Hematopoietic multipotent progenitor cell (in vitro differentiated cells): ENCODE measurements around the gene IL26. TPM values are rescaled to one million over a fixed set of nuclear protein-coding genes. Genes with fewer than 3 reads are reported as not detected.

Experiments used
- DNase-seq, 3 donors: peaks; one replicate each; pipeline ENCODE4 v3.0.0-alpha.2; 2011 to 2015; ENCODE audit warnings: low read depth in 2 of 3, low spot score in 2 of 3
- total RNA-seq: library from RNA; depleted of rRNA; stranded (reverse); fragments of >200 nt; gene quantifications from one replicate; pipeline ENCODE4 v1.2.3, GENCODE V29; 2012

IL26 gene
- total RNA-seq, 1 donor, result not detected

DNA sequence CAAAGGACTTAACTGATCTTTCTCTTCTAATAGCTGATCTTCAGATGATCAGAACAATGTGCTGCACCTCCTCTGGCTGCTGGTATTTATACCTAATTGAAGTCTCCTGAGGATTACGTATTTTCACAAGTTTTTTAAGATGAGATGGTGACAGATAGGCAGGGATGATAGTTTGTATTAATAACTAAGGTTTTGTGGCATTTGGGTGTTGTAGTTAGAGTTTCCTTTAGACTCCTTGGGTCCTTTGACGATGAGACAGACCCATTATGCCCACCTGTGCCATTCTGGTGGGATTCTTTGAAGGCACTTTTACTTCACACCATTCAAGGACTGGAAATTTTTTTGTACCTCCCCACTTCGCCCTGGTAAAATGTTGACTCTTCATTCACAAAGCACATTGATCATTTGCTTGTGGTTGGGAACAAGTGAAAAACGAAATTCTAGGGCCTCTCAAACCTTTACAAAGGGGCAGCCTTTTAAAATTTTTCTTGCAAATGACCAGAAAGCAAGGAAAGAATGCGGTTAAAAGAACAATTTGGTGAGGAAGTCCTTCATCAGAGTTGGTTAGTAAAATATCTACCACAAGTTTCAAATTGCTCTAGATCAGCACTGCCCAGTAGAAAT lies 65.8 kb downstream of the IL26 start, which contains the start of gene IFNG:
TSS of gene IFNG (minus strand) at position 60 of the 624 bp plus-strand sequence. CDS start 125 bp downstream, outside the sequence.
- no peak for DNase-seq

DNA sequence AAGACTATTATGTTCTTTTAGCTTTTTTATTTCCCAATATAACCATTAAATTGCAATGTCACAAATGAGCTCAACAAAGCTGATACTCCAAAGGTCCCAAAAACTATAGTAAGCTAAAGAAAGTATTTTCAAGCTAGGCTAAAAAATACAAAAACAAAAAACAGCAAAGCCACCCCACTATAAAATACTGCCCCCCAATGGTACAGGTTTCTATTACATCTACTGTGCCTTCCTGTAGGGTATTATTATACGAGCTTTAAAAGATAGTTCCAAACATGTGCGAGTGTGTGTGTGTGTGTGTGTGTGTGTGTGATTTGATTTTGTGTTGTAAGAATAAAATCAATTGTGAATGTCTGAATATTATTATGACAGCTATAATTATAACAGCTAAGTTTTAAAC lies 67.2 kb downstream of the IL26 start:
- peak in 2 of 3 donors; percentile 14 to 66 for DNase-seq

DNA sequence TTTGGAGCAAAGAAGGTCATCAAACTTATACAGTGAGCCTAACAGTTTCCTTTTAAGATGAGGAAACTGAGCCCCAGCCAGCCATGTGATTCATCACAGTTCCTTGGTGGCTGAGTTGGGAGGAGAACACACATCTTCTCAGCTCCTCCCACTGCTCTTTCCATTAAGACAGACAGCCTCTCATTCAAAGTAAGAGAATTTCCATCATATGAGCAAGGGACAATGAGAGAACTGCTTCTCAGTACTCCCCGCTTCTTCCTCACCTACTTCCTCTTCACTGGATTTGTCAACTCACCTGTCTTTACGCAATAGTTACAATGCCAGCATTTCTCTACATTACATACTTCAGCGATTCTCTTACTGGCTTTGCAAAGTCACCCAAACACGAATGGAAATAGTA lies 68.2 kb downstream of the IL26 start:
- no peak for DNase-seq

DNA sequence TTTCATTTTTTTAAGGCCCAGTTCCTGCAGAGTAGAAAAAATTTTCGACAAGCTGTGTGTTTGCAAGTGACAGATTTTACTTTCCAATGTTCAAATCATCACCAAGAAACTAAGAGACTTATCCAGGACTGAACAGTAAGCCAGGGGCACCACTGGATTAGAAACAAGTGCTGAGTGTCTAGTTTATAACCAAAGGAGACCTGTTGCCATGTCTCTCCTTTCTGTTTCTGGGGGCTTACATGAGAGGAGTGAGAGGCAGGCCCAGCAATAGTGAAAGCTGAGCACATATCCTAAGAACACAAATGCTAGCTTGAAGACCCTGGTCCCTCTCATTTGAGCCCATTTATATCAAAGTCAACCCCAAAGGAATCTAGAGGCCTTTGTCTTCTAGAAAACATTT lies 69.0 kb downstream of the IL26 start:
- DNase-seq, result no peak

DNA sequence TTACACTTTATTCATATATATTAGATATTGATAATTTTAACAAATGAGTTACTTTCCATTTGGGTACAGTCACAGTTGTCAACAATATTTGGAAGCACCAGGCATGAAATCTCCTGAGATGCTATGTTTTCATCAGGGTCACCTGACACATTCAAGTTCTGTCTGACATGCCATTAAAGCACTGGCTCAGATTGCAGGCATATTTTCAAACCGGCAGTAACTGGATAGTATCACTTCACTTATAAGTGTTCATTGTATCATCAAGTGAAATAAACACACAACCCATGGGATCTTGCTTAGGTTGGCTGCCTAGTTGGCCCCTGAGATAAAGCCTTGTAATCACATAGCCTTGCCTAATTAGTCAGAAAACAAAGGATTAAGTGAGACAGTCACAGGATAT lies 70.8 kb downstream of the IL26 start:
- DNase-seq, result no peak

Other genes starting within 250 kb of the IL26 start
- gene IFNG-AS1, start 236.4 kb downstream of the IL26 start, total RNA-seq, result 0.27 TPM
- gene IFNG, start 66.1 kb downstream of the IL26 start, total RNA-seq, result not detected
- gene IL22, start 27.8 kb upstream of the IL26 start, total RNA-seq, result not detected
- 10.0 TPM for gene MDM1, start 106.6 kb upstream of the IL26 start, total RNA-seq